Measurements from ENCODE around the gene GCSAM.

DNA sequence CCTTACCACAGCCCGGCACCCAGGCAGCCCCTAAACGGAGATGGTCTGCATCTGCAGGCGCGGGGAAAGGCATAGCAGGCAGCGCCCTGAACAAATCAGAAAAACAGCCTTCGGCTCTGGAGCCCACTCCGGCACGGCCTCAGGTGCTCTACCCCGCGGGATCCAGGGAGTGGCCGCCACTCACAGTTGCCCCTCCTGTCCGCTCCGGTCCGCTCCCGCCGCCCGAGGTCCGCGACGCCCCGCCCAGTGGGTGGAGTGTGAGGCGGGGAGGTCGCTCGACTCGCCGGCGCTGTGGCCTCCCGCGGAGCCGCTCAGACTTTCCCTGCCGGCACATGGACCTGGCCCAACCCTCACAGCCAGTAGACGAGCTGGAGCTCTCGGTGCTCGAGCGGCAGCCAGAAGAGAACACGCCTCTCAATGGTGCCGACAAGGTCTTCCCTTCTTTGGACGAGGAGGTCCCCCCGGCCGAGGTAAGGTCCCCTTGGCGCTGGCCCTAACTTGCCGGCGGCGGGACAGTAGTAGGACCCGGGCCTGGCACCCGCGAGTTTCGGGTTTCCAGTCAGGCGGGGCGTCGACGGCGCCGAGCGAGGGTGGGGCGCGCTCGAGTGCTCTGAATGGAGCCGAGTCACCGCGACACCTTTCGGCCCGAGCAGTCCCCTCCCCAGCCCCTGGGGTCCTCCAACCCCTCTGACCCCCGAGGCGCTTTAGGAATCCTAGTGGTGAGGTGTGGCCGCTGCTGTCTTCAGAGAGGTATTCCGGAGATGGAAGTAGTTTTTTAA lies 46.8 kb downstream of the GCSAM start, which contains the start of gene C3orf52:
- TF ChIP-seq, protein P1, sequence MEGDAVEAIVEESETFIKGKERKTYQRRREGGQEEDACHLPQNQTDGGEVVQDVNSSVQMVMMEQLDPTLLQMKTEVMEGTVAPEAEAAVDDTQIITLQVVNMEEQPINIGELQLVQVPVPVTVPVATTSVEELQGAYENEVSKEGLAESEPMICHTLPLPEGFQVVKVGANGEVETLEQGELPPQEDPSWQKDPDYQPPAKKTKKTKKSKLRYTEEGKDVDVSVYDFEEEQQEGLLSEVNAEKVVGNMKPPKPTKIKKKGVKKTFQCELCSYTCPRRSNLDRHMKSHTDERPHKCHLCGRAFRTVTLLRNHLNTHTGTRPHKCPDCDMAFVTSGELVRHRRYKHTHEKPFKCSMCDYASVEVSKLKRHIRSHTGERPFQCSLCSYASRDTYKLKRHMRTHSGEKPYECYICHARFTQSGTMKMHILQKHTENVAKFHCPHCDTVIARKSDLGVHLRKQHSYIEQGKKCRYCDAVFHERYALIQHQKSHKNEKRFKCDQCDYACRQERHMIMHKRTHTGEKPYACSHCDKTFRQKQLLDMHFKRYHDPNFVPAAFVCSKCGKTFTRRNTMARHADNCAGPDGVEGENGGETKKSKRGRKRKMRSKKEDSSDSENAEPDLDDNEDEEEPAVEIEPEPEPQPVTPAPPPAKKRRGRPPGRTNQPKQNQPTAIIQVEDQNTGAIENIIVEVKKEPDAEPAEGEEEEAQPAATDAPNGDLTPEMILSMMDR (conservative IDR thresholded peaks at IDR 0.05; ENCODE audit: low read depth, low read length) = no peak
- no peak for TF ChIP-seq EZH2 (IDR thresholded peaks at IDR 0.05; ENCODE audit: borderline replicate concordance, low read depth, low read length, poor library complexity, severe bottlenecking)
